ENCODE results near the gene SIGLEC7. TPM values are rescaled to one million over a fixed set of nuclear protein-coding genes. Genes with fewer than 3 reads are reported as not detected.

The SIGLEC7 gene
- polyA plus RNA-seq, 1 donor from 2014 or later = not detected

GRCh38 chr19:51121257-51121656, 20.8 kb upstream of the SIGLEC7 start:
- Histone ChIP-seq H2AFZ (ENCODE audit: low read depth, low read length) (no peak overlapping the region), H3K79me2 (replicated peaks; ENCODE audit: insufficient read depth, low read length) (no peaks in the 10 kb centered on the region), H3K27ac (ENCODE audit: low read length) (no peak overlapping the region), H3K4me2 (ENCODE audit: low read length) (no peak overlapping the region), H4K20me1 (ENCODE audit: insufficient read depth) (no peaks in the 10 kb centered on the region), H3F3A (ENCODE audit: insufficient read depth, low read length, poor library complexity, severe bottlenecking) (no peaks in the 10 kb centered on the region), H3K9me2 (ENCODE audit: insufficient read depth, low read length) (no peaks in the 10 kb centered on the region), H3K27me3 (ENCODE audit: insufficient read depth, low read depth, low read length) (no peaks in the 10 kb centered on the region), H3K36me3 (ENCODE audit: insufficient read depth, low read length) (no peaks in the 10 kb centered on the region), H3K9me3 (ENCODE audit: low read length) (no peaks in the 10 kb centered on the region), H3K4me3 (ENCODE audit: low read length) (no peak overlapping the region), H3K9ac (ENCODE audit: low read length) (no peak overlapping the region)
- TF ChIP-seq CTCF (IDR thresholded peaks at IDR 0.05; ENCODE audit: poor library complexity, severe bottlenecking) = no peak
- TF ChIP-seq EZH2 (IDR thresholded peaks at IDR 0.05; ENCODE audit: borderline replicate concordance, insufficient read depth, low read length, poor library complexity, severe bottlenecking) = no peak
- no peak for TF ChIP-seq RAD21 (conservative IDR thresholded peaks at IDR 0.05)
- TF ChIP-seq TAF1 (IDR thresholded peaks at IDR 0.05; ENCODE audit: low read depth) = no peak
- TF ChIP-seq MXI1 (conservative IDR thresholded peaks at IDR 0.05; ENCODE audit: poor library complexity, severe bottlenecking) = no peak
- no peak for TF ChIP-seq REST (IDR thresholded peaks at IDR 0.05; ENCODE audit: borderline replicate concordance)
- TF ChIP-seq POLR2AphosphoS5 (IDR thresholded peaks at IDR 0.05) = no peak
- TF ChIP-seq SMC3 (conservative IDR thresholded peaks at IDR 0.05; ENCODE audit: poor library complexity) = no peak
- TF ChIP-seq EP300 (conservative IDR thresholded peaks at IDR 0.05; ENCODE audit: poor library complexity, severe bottlenecking) = no peak

- no peak overlapping the region for H3K4me3 ChIP-seq (ENCODE audit: low read length)
- H2AFZ ChIP-seq (ENCODE audit: low read depth, low read length) = no peak overlapping the region
- H3F3A ChIP-seq (ENCODE audit: insufficient read depth, low read length, poor library complexity, severe bottlenecking) = no peaks in the 10 kb centered on the region
- no peaks in the 10 kb centered on the region for H3K79me2 ChIP-seq (replicated peaks; ENCODE audit: insufficient read depth, low read length)
- no peaks in the 10 kb centered on the region for H3K9me3 ChIP-seq (ENCODE audit: low read length)
- H3K36me3 ChIP-seq (ENCODE audit: insufficient read depth, low read length) = no peaks in the 10 kb centered on the region
- H4K20me1 ChIP-seq (ENCODE audit: insufficient read depth) = no peaks in the 10 kb centered on the region
- TF ChIP-seq CTCF (IDR thresholded peaks at IDR 0.05; ENCODE audit: poor library complexity, severe bottlenecking) (no peak), RAD21 (conservative IDR thresholded peaks at IDR 0.05) (no peak), MXI1 (conservative IDR thresholded peaks at IDR 0.05; ENCODE audit: poor library complexity, severe bottlenecking) (no peak)
- no peak overlapping the region for H3K9ac ChIP-seq (ENCODE audit: low read length)
- H3K27ac ChIP-seq (ENCODE audit: low read length) = no peak overlapping the region
- H3K27me3 ChIP-seq (ENCODE audit: insufficient read depth, low read depth, low read length) = no peaks in the 10 kb centered on the region
- H3K9me2 ChIP-seq (ENCODE audit: insufficient read depth, low read length) = no peaks in the 10 kb centered on the region
- no peak overlapping the region for H3K4me2 ChIP-seq (ENCODE audit: low read length)
Observed at GRCh38 chr19:51122112-51122981, 19.8 kb upstream of the SIGLEC7 start.

All from neural cell (in vitro differentiated cells).